HEK293 (cell line): Measurements from ENCODE around the gene TAS2R16.

ENCODE experiments used
- CTCF ChIA-PET: fragments of 350-600 bp; formaldehyde crosslinking; extraction: SDS; loops from one replicate; lab custom pipeline; 2021; ENCODE audit warnings: antibody characterized with exemption; lab: Yijun Ruan, JAX
- POLR2A ChIA-PET: fragments of 300-600 bp; formaldehyde crosslinking; extraction: SDS; loops from one replicate; lab custom pipeline; 2020; ENCODE audit warnings: antibody characterized with exemption, inconsistent platforms; lab: Yijun Ruan, JAX
- H3K27ac ChIP-seq: fragments of 200-500 bp; sonication (Bioruptor generic); 2 replicates; pipeline ENCODE4 v1.5.1; 2014; ENCODE audit warnings: low read depth, low read length, control low read depth, inconsistent platforms; ENCODE audit errors: extremely low read depth
- H3K36me3 ChIP-seq, 2 experiments: fragments of 200-500 bp in 1 of 2; sonication (Bioruptor generic) in 1 of 2; 1 replicate in 1 of 2; 2 replicates in 1 of 2; pipeline ENCODE4 v1.5.1; 2014 to 2017; ENCODE audit warnings: inconsistent platforms in 2 of 2, low read length in 2 of 2; ENCODE audit not compliant: control insufficient read depth in 2 of 2, insufficient read depth in 1 of 2
- H3K4me1 ChIP-seq: fragments of 200-500 bp; sonication (Bioruptor generic); 2 replicates; pipeline ENCODE4 v1.5.1; 2014; ENCODE audit warnings: mild to moderate bottlenecking, low read length, inconsistent platforms; ENCODE audit not compliant: control insufficient read depth, insufficient read depth
- H3K4me3 ChIP-seq: 2 replicates; pipeline ENCODE4 v1.5.1; 2011; ENCODE audit warnings: low read depth, mild to moderate bottlenecking, control low read depth, low read length, moderate library complexity
- H3K9me3 ChIP-seq: fragments of 200-500 bp; sonication (Bioruptor generic); 2 replicates; pipeline ENCODE4 v1.5.1; 2014; ENCODE audit warnings: low read depth, low read length, inconsistent platforms; ENCODE audit not compliant: control insufficient read depth, insufficient read depth
- HIC1 ChIP-seq: fragments of 450-650 bp; formaldehyde crosslinking; IDR thresholded peaks from 2 replicates; pipeline ENCODE4 v1.5.1; 2016; ENCODE audit warnings: missing biosample characterization, missing genetic modification characterization
- ZBTB49 ChIP-seq: fragments of 450-650 bp; formaldehyde crosslinking; IDR thresholded peaks from 2 replicates; pipeline ENCODE4 v1.5.1; 2016; ENCODE audit warnings: missing biosample characterization, missing genetic modification characterization, low read depth
- ZBTB8A ChIP-seq: fragments of 450-650 bp; formaldehyde crosslinking; IDR thresholded peaks from 2 replicates; pipeline ENCODE4 v1.5.1; 2016; ENCODE audit warnings: missing biosample characterization, missing genetic modification characterization
- ZIC2 ChIP-seq: fragments of 450-650 bp; formaldehyde crosslinking; IDR thresholded peaks from 2 replicates; pipeline ENCODE4 v1.5.1; 2016; ENCODE audit warnings: missing biosample characterization, missing genetic modification characterization
- ZNF148 ChIP-seq: fragments of 450-650 bp; formaldehyde crosslinking; IDR thresholded peaks from 2 replicates; pipeline ENCODE4 v1.5.0; 2017; ENCODE audit warnings: missing biosample characterization, missing genetic modification characterization, borderline replicate concordance
- ZNF174 ChIP-seq: fragments of 450-650 bp; formaldehyde crosslinking; IDR thresholded peaks from 2 replicates; pipeline ENCODE4 v1.5.0; 2017; ENCODE audit warnings: missing biosample characterization, mild to moderate bottlenecking, missing genetic modification characterization
- ZNF23 ChIP-seq: fragments of 450-650 bp; formaldehyde crosslinking; IDR thresholded peaks from 2 replicates; pipeline ENCODE4 v1.5.1; 2016; ENCODE audit warnings: missing biosample characterization, missing genetic modification characterization, borderline replicate concordance
- ZNF292 ChIP-seq: fragments of 450-650 bp; formaldehyde crosslinking; IDR thresholded peaks from 2 replicates; pipeline ENCODE4 v1.5.1; 2016; ENCODE audit warnings: low read depth, missing biosample characterization, missing genetic modification characterization, borderline replicate concordance
- ZNF350 ChIP-seq: fragments of 450-650 bp; formaldehyde crosslinking; IDR thresholded peaks from 2 replicates; pipeline ENCODE4 v1.5.0; 2017; ENCODE audit warnings: missing biosample characterization, mild to moderate bottlenecking, missing genetic modification characterization
- ZNF366 ChIP-seq: fragments of 450-650 bp; formaldehyde crosslinking; conservative IDR thresholded peaks from 2 replicates; pipeline ENCODE4 v1.5.1; 2016; ENCODE audit warnings: missing biosample characterization, missing genetic modification characterization
- ZNF423 ChIP-seq: fragments of 450-650 bp; formaldehyde crosslinking; IDR thresholded peaks from 2 replicates; pipeline ENCODE4 v1.5.1; 2016; ENCODE audit warnings: missing biosample characterization, missing genetic modification characterization
- ZNF560 ChIP-seq: fragments of 450-650 bp; formaldehyde crosslinking; IDR thresholded peaks from 2 replicates; pipeline ENCODE4 v1.5.1; 2017; ENCODE audit warnings: missing biosample characterization, missing genetic modification characterization, borderline replicate concordance
- ZNF585B ChIP-seq: fragments of 450-650 bp; formaldehyde crosslinking; IDR thresholded peaks from 2 replicates; pipeline ENCODE4 v1.5.1; 2016; ENCODE audit warnings: missing biosample characterization, missing genetic modification characterization
- ZNF830 ChIP-seq: fragments of 450-650 bp; IDR thresholded peaks from 2 replicates; pipeline ENCODE4 v1.5.0; 2018; ENCODE audit warnings: missing biosample characterization, missing genetic modification characterization, low read depth, mild to moderate bottlenecking, moderate library complexity
- ZNF837 ChIP-seq: fragments of 450-650 bp; formaldehyde crosslinking; IDR thresholded peaks from 2 replicates; pipeline ENCODE4 v1.5.1; 2016; ENCODE audit warnings: missing biosample characterization, missing genetic modification characterization
- TF ChIP-seq, protein P1 (sequence below): fragments of 450-650 bp; formaldehyde crosslinking; conservative IDR thresholded peaks from 2 replicates; pipeline ENCODE4 v1.5.1; 2016; ENCODE audit warnings: low read depth, missing biosample characterization, missing genetic modification characterization
- TF ChIP-seq, protein P2 (sequence below): fragments of 450-650 bp; formaldehyde crosslinking; IDR thresholded peaks from 2 replicates; pipeline ENCODE4 v1.5.1; 2017; ENCODE audit warnings: missing biosample characterization, mild to moderate bottlenecking, missing genetic modification characterization, moderate library complexity

The TAS2R16 gene

GRCh38 chr7:122995600-122995999 lies at the start of gene TAS2R16:
TAS2R16 (minus strand) TSS chr7:122995700; CDS start chr7:122995634, 66 bp downstream.
- H3K27ac ChIP-seq: no peak within 1 kb of the TSS
- H3K4me3 ChIP-seq: no peak within 1 kb of the TSS
- no peaks in the 10 kb centered on the region for H3K4me1 ChIP-seq
- ChIA-PET CTCF (interaction anchor here (0.6 kb wide), 1 partner anchor 157 kb away, joined by 3 read pairs; no protein-coding TSS in a partner anchor), POLR2A (no interaction called here)
- no peaks in the 10 kb centered on the region for H3K9me3 ChIP-seq
- TF ChIP-seq ZNF292 (tag by site-specific recombination) (no peak), ZNF830 (no peak), ZBTB49 (no peak), ZNF350 (tag by site-specific recombination) (no peak), ZNF837 (tag by site-specific recombination) (no peak), ZNF148 (tag by site-specific recombination) (no peak)
- TF ChIP-seq, all 188 proteins: peak for 0
- no peaks in the 10 kb centered on the region for H3K36me3 ChIP-seq

GRCh38 chr7:123043642-123044041 lies 48.1 kb upstream of the TAS2R16 start:
- Histone ChIP-seq H3K9me3 (no peaks in the 10 kb centered on the region), H3K4me1 (no peaks in the 10 kb centered on the region), H3K4me3 (no peak overlapping the region), H3K36me3 (no peaks in the 10 kb centered on the region), H3K27ac (no peak overlapping the region)
- ChIA-PET CTCF (no interaction called here), POLR2A (no interaction called here)
- TF ChIP-seq ZNF23 (tag by site-specific recombination) (no peak), ZNF585B (tag by site-specific recombination) (no peak), ZIC2 (tag by site-specific recombination) (no peak), ZNF366 (tag by site-specific recombination) (peak; percentile 51)

DNA sequence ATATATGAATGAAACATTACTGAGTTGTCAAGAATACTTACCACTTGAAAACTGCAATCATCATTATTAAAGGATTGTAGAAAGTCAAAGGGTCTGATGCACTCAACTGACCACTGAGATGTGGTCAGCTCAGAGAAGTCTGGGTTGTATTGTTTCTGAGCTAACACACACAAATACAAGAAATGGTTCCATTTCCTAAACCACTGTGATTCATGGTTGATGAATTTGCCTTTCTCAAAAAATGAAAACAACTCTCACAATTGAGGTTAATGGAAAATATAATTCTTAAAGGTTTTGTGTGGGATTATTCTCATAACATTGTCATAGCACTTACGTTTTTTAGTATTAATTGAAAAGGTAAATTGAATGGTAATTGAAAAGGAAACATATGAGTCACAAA lies 45.6 kb upstream of the TAS2R16 start:
- no peak overlapping the region for H3K4me3 ChIP-seq
- POLR2A ChIA-PET: no interaction called here
- H3K9me3 ChIP-seq: no peaks in the 10 kb centered on the region
- no peak overlapping the region for H3K27ac ChIP-seq
- CTCF ChIA-PET: no interaction called here
- no peaks in the 10 kb centered on the region for H3K36me3 ChIP-seq
- no peaks in the 10 kb centered on the region for H3K4me1 ChIP-seq
- TF ChIP-seq HIC1 (tag by site-specific recombination): no peak
- no peak for TF ChIP-seq ZNF23 (tag by site-specific recombination)
- no peak for TF ChIP-seq ZBTB8A
- TF ChIP-seq, protein P1, sequence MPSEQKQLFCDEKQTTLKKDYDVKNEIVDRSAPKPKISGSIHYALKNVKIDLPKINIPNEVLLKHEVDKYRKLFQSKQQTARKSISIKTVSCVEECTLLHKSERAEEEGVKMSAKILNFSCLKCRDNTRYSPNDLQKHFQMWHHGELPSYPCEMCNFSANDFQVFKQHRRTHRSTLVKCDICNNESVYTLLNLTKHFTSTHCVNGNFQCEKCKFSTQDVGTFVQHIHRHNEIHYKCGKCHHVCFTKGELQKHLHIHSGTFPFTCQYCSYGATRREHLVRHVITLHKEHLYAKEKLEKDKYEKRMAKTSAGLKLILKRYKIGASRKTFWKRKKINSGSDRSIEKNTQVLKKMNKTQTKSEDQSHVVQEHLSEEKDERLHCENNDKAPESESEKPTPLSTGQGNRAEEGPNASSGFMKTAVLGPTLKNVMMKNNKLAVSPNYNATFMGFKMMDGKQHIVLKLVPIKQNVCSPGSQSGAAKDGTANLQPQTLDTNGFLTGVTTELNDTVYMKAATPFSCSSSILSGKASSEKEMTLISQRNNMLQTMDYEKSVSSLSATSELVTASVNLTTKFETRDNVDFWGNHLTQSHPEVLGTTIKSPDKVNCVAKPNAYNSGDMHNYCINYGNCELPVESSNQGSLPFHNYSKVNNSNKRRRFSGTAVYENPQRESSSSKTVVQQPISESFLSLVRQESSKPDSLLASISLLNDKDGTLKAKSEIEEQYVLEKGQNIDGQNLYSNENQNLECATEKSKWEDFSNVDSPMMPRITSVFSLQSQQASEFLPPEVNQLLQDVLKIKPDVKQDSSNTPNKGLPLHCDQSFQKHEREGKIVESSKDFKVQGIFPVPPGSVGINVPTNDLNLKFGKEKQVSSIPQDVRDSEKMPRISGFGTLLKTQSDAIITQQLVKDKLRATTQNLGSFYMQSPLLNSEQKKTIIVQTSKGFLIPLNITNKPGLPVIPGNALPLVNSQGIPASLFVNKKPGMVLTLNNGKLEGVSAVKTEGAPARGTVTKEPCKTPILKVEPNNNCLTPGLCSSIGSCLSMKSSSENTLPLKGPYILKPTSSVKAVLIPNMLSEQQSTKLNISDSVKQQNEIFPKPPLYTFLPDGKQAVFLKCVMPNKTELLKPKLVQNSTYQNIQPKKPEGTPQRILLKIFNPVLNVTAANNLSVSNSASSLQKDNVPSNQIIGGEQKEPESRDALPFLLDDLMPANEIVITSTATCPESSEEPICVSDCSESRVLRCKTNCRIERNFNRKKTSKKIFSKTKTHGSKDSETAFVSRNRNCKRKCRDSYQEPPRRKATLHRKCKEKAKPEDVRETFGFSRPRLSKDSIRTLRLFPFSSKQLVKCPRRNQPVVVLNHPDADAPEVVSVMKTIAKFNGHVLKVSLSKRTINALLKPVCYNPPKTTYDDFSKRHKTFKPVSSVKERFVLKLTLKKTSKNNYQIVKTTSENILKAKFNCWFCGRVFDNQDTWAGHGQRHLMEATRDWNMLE: no peak
- TF ChIP-seq, protein P2, sequence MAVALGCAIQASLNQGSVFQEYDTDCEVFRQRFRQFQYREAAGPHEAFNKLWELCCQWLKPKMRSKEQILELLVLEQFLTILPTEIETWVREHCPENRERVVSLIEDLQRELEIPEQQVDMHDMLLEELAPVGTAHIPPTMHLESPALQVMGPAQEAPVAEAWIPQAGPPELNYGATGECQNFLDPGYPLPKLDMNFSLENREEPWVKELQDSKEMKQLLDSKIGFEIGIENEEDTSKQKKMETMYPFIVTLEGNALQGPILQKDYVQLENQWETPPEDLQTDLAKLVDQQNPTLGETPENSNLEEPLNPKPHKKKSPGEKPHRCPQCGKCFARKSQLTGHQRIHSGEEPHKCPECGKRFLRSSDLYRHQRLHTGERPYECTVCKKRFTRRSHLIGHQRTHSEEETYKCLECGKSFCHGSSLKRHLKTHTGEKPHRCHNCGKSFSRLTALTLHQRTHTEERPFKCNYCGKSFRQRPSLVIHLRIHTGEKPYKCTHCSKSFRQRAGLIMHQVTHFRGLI: no peak
- TF ChIP-seq ZNF560 (tag by site-specific recombination): no peak
- TF ChIP-seq ZNF423: no peak
- no peak for TF ChIP-seq ZNF174 (tag by site-specific recombination)
